Stimulated activated CD4-positive, alpha-beta T cell treated with anti-CD3 and anti-CD28 coated beads, Interleukin-15, amount 100 ng/mL, for 1 hour (primary cell): ENCODE measurements around the gene ATP5PO.
"Not testable (repeated sequence)": the region's sequence is repeated elsewhere in the genome, so short reads cannot be mapped to it uniquely, and the experiment has no call there.

ENCODE experiments used
- DNase-seq, 2 donors: peaks; one replicate each; pipeline ENCODE4 v3.0.0-alpha.2; 2020; ENCODE audit warnings: low read depth in 1 of 2, low spot score in 1 of 2

The ATP5PO gene

GRCh38 chr21:33940881-33941245, 25.3 kb upstream of the ATP5PO start:
- DNase-seq = no peak

GRCh38 chr21:33940164-33940880, 24.7 kb upstream of the ATP5PO start:
- no peak for DNase-seq

- DNase-seq = no peak
Observed at GRCh38 chr21:33939226-33939625, 23.6 kb upstream of the ATP5PO start.

- no peak for DNase-seq
Observed at GRCh38 chr21:33938381-33938780, 22.8 kb upstream of the ATP5PO start.

GRCh38 chr21:33937931-33938339, 22.3 kb upstream of the ATP5PO start:
- DNase-seq = no peak

- DNase-seq = no peak
Observed at GRCh38 chr21:33937146-33937545, 21.5 kb upstream of the ATP5PO start.

GRCh38 chr21:33936301-33937038, 20.9 kb upstream of the ATP5PO start:
- no peak for DNase-seq

- DNase-seq = no peak
Observed at GRCh38 chr21:33932731-33933130, 17.1 kb upstream of the ATP5PO start.

- DNase-seq = no peak
Observed at GRCh38 chr21:33931799-33932390, 16.3 kb upstream of the ATP5PO start.

- peak in 1 of 2 donors; percentile 44 for DNase-seq
Observed at GRCh38 chr21:33931052-33931798, 15.6 kb upstream of the ATP5PO start.

- DNase-seq = not testable (repeated sequence)
Observed at GRCh38 chr21:33926248-33926647, 10.6 kb upstream of the ATP5PO start.

GRCh38 chr21:33924766-33925100, 9.1 kb upstream of the ATP5PO start:
- no peak for DNase-seq

- peak; percentile 79 to 85 for DNase-seq
Observed at GRCh38 chr21:33924079-33924765, 8.6 kb upstream of the ATP5PO start.

- no peak for DNase-seq
Observed at GRCh38 chr21:33917421-33917820, 1.8 kb upstream of the ATP5PO start.

- no peak for DNase-seq
Observed at GRCh38 chr21:33916200-33916567, 580 bp upstream of the ATP5PO start.

- no peak for DNase-seq
Observed at GRCh38 chr21:33914188-33914587, 1.4 kb downstream of the ATP5PO start.

GRCh38 chr21:33909756-33910155, 5.8 kb downstream of the ATP5PO start:
- no peak for DNase-seq

- no peak for DNase-seq
Observed at GRCh38 chr21:33908760-33909159, 6.8 kb downstream of the ATP5PO start.

GRCh38 chr21:33904041-33904440, 11.6 kb downstream of the ATP5PO start:
- DNase-seq = no peak

GRCh38 chr21:33902349-33902748, 13.3 kb downstream of the ATP5PO start:
- DNase-seq = no peak
